Measurements from ENCODE around the gene RAB2B. TPM values are rescaled to one million over a fixed set of nuclear protein-coding genes. Genes with fewer than 3 reads are reported as not detected.

RAB2B gene
- total and polyA plus RNA-seq, 2 donors = 15.6 to 15.7 TPM

GRCh38 chr14:21518725-21519124 is 42.0 kb upstream of the RAB2B start:
- H3K27me3 ChIP-seq (ENCODE audit: control insufficient read depth in 2 of 2, insufficient read depth in 1 of 2, low read length in 1 of 2) = no peaks in the 10 kb centered on the region
- no peak overlapping the region for H3K4me3 ChIP-seq (ENCODE audit: low read length in 2 of 2)
- no peak for DNase-seq (ENCODE audit: low read depth in 6 of 9, low spot score in 9 of 9)
- no peak overlapping the region for H3K27ac ChIP-seq (ENCODE audit: low read depth in 1 of 2, low read length in 1 of 2)
- H3K36me3 ChIP-seq (ENCODE audit: control insufficient read depth in 2 of 2, insufficient read depth in 2 of 2, low read length in 1 of 2) = peaks cover 0 to 3% of the 10 kb centered on the region in 2 donors
- 95% methylated on average over 2 of the region's 2 CpGs for WGBS
- H3K4me1 ChIP-seq (ENCODE audit: control insufficient read depth in 2 of 2, insufficient read depth in 2 of 2, low read length in 2 of 2) = no peaks in the 10 kb centered on the region
- no peaks in the 10 kb centered on the region for H3K9me3 ChIP-seq (ENCODE audit: control insufficient read depth in 2 of 2, insufficient read depth in 1 of 2, low read length in 1 of 2)

- Histone ChIP-seq H3K27me3 (ENCODE audit: control insufficient read depth in 2 of 2, insufficient read depth in 1 of 2, low read length in 1 of 2) (no peaks in the 10 kb centered on the region), H3K4me3 (ENCODE audit: low read length in 2 of 2) (no peak overlapping the region), H3K36me3 (ENCODE audit: control insufficient read depth in 2 of 2, insufficient read depth in 2 of 2, low read length in 1 of 2) (no peaks in the 10 kb centered on the region), H3K9me3 (ENCODE audit: control insufficient read depth in 2 of 2, insufficient read depth in 1 of 2, low read length in 1 of 2) (no peaks in the 10 kb centered on the region), H3K27ac (ENCODE audit: low read depth in 1 of 2, low read length in 1 of 2) (no peak overlapping the region), H3K4me1 (ENCODE audit: control insufficient read depth in 2 of 2, insufficient read depth in 2 of 2, low read length in 2 of 2) (peaks cover 3 to 6% of the 10 kb centered on the region in 2 donors)
- WGBS = 97% methylated on average over 1 of the region's 1 CpG
- no peak for DNase-seq (ENCODE audit: low read depth in 6 of 9, low spot score in 9 of 9)
These were observed 37.6 kb upstream of the RAB2B start for GRCh38 chr14:21514341-21514740.

- DNase-seq (ENCODE audit: low read depth in 6 of 9, low spot score in 9 of 9) = peak; percentile 88 to 98 (median 94)
- no peaks in the 10 kb centered on the region for H3K27me3 ChIP-seq (ENCODE audit: control insufficient read depth in 2 of 2, insufficient read depth in 1 of 2, low read length in 1 of 2)
- H3K27ac ChIP-seq (ENCODE audit: low read depth in 1 of 2, low read length in 1 of 2) = peak within 1 kb of the TSS; percentile 78 to 83
- H3K4me1 ChIP-seq (ENCODE audit: control insufficient read depth in 2 of 2, insufficient read depth in 2 of 2, low read length in 2 of 2) = peaks cover 3 to 6% of the 10 kb centered on the region in 2 donors
- peak within 1 kb of the TSS; percentile 84 to 100 for H3K4me3 ChIP-seq (ENCODE audit: low read length in 2 of 2)
- H3K9me3 ChIP-seq (ENCODE audit: control insufficient read depth in 2 of 2, insufficient read depth in 1 of 2, low read length in 1 of 2) = no peaks in the 10 kb centered on the region
- WGBS = under 1% methylated on average over 53 of the region's 53 CpGs
- H3K36me3 ChIP-seq (ENCODE audit: control insufficient read depth in 2 of 2, insufficient read depth in 2 of 2, low read length in 1 of 2) = peaks cover 0 to 7% of the 10 kb centered on the region in 2 donors
These were observed 34.2 kb upstream of the RAB2B start, which contains the start of gene METTL3 for GRCh38 chr14:21510735-21511657. METTL3 (minus strand) TSS chr14:21511340; CDS start chr14:21511223, 117 bp downstream.

GRCh38 chr14:21509432-21510143 is 32.8 kb upstream of the RAB2B start:
- DNase-seq (ENCODE audit: low read depth in 6 of 9, low spot score in 9 of 9) = no peak
- Histone ChIP-seq H3K36me3 (ENCODE audit: control insufficient read depth in 2 of 2, insufficient read depth in 2 of 2, low read length in 1 of 2) (peaks cover 0 to 9% of the 10 kb centered on the region in 2 donors), H3K9me3 (ENCODE audit: control insufficient read depth in 2 of 2, insufficient read depth in 1 of 2, low read length in 1 of 2) (no peaks in the 10 kb centered on the region), H3K27me3 (ENCODE audit: control insufficient read depth in 2 of 2, insufficient read depth in 1 of 2, low read length in 1 of 2) (no peaks in the 10 kb centered on the region), H3K4me3 (ENCODE audit: low read length in 2 of 2) (no peak overlapping the region), H3K27ac (ENCODE audit: low read depth in 1 of 2, low read length in 1 of 2) (no peak overlapping the region), H3K4me1 (ENCODE audit: control insufficient read depth in 2 of 2, insufficient read depth in 2 of 2, low read length in 2 of 2) (peaks cover 3 to 6% of the 10 kb centered on the region in 2 donors)
- 94% methylated on average over 6 of the region's 6 CpGs for WGBS

GRCh38 chr14:21506557-21506956 is 29.8 kb upstream of the RAB2B start:
- WGBS = 96% methylated on average over 2 of the region's 2 CpGs
- no peak overlapping the region for H3K27ac ChIP-seq (ENCODE audit: low read depth in 1 of 2, low read length in 1 of 2)
- peaks cover 15 to 31% of the 10 kb centered on the region in 2 donors for H3K36me3 ChIP-seq (ENCODE audit: control insufficient read depth in 2 of 2, insufficient read depth in 2 of 2, low read length in 1 of 2)
- peaks cover under 1 to 6% of the 10 kb centered on the region in 2 donors for H3K4me1 ChIP-seq (ENCODE audit: control insufficient read depth in 2 of 2, insufficient read depth in 2 of 2, low read length in 2 of 2)
- no peak for DNase-seq (ENCODE audit: low read depth in 6 of 9, low spot score in 9 of 9)
- no peak overlapping the region for H3K4me3 ChIP-seq (ENCODE audit: low read length in 2 of 2)
- H3K9me3 ChIP-seq (ENCODE audit: control insufficient read depth in 2 of 2, insufficient read depth in 1 of 2, low read length in 1 of 2) = no peaks in the 10 kb centered on the region
- H3K27me3 ChIP-seq (ENCODE audit: control insufficient read depth in 2 of 2, insufficient read depth in 1 of 2, low read length in 1 of 2) = no peaks in the 10 kb centered on the region

- peaks cover 0 to under 1% of the 10 kb centered on the region in 2 donors for H3K4me1 ChIP-seq (ENCODE audit: control insufficient read depth in 2 of 2, insufficient read depth in 2 of 2, low read length in 2 of 2)
- no peak overlapping the region for H3K27ac ChIP-seq (ENCODE audit: low read depth in 1 of 2, low read length in 1 of 2)
These were observed 28.3 kb upstream of the RAB2B start for GRCh38 chr14:21505012-21505553.

GRCh38 chr14:21503376-21503775 is 26.6 kb upstream of the RAB2B start:
- no peak overlapping the region for H3K4me3 ChIP-seq (ENCODE audit: low read length in 2 of 2)
- WGBS = 98% methylated on average over 4 of the region's 4 CpGs
- peaks cover 30 to 56% of the 10 kb centered on the region in 2 donors for H3K36me3 ChIP-seq (ENCODE audit: control insufficient read depth in 2 of 2, insufficient read depth in 2 of 2, low read length in 1 of 2)
- H3K4me1 ChIP-seq (ENCODE audit: control insufficient read depth in 2 of 2, insufficient read depth in 2 of 2, low read length in 2 of 2) = no peaks in the 10 kb centered on the region
- H3K27me3 ChIP-seq (ENCODE audit: control insufficient read depth in 2 of 2, insufficient read depth in 1 of 2, low read length in 1 of 2) = no peaks in the 10 kb centered on the region
- no peaks in the 10 kb centered on the region for H3K9me3 ChIP-seq (ENCODE audit: control insufficient read depth in 2 of 2, insufficient read depth in 1 of 2, low read length in 1 of 2)
- no peak for DNase-seq (ENCODE audit: low read depth in 6 of 9, low spot score in 9 of 9)
- H3K27ac ChIP-seq (ENCODE audit: low read depth in 1 of 2, low read length in 1 of 2) = no peak overlapping the region

More at GRCh38 chr14:21505012-21505553, 28.3 kb upstream of the RAB2B start:
- Histone ChIP-seq H3K9me3 (ENCODE audit: control insufficient read depth in 2 of 2, insufficient read depth in 1 of 2, low read length in 1 of 2) (no peaks in the 10 kb centered on the region), H3K4me3 (ENCODE audit: low read length in 2 of 2) (no peak overlapping the region), H3K27me3 (ENCODE audit: control insufficient read depth in 2 of 2, insufficient read depth in 1 of 2, low read length in 1 of 2) (no peaks in the 10 kb centered on the region), H3K36me3 (ENCODE audit: control insufficient read depth in 2 of 2, insufficient read depth in 2 of 2, low read length in 1 of 2) (peaks cover 24 to 43% of the 10 kb centered on the region in 2 donors)
- DNase-seq (ENCODE audit: low read depth in 6 of 9, low spot score in 9 of 9) = no peak

GRCh38 chr14:21501568-21501967 is 24.8 kb upstream of the RAB2B start:
- Histone ChIP-seq H3K27ac (ENCODE audit: low read depth in 1 of 2, low read length in 1 of 2) (no peak overlapping the region), H3K36me3 (ENCODE audit: control insufficient read depth in 2 of 2, insufficient read depth in 2 of 2, low read length in 1 of 2) (peaks cover 43 to 65% of the 10 kb centered on the region in 2 donors), H3K9me3 (ENCODE audit: control insufficient read depth in 2 of 2, insufficient read depth in 1 of 2, low read length in 1 of 2) (no peaks in the 10 kb centered on the region), H3K4me1 (ENCODE audit: control insufficient read depth in 2 of 2, insufficient read depth in 2 of 2, low read length in 2 of 2) (no peaks in the 10 kb centered on the region), H3K27me3 (ENCODE audit: control insufficient read depth in 2 of 2, insufficient read depth in 1 of 2, low read length in 1 of 2) (no peaks in the 10 kb centered on the region), H3K4me3 (ENCODE audit: low read length in 2 of 2) (no peak overlapping the region)
- WGBS = 98% methylated on average over 5 of the region's 5 CpGs
- DNase-seq (ENCODE audit: low read depth in 6 of 9, low spot score in 9 of 9) = no peak
